Immature natural killer cell (primary cell): ENCODE measurements around the gene H2AZ2. TPM values are rescaled to one million over a fixed set of nuclear protein-coding genes. Genes with fewer than 3 reads are reported as not detected.
A peak's percentile ranks its signal among the peaks of the same experiment; 100 is the strongest.
"Not testable (repeated sequence)": the region's sequence is repeated elsewhere in the genome, so short reads cannot be mapped to it uniquely, and the experiment has no call there.

Source experiments
- DNase-seq, 3 donors: peaks; one replicate each; pipeline ENCODE4 v3.0.0; 2022; ENCODE audit warnings: mixed read lengths in 1 of 3
- H3K27ac Mint-ChIP-seq, 6 donors: one replicate each; pipeline ENCODE4 v1.8.0; 2020; ENCODE audit warnings: mixed read lengths in 6 of 6, mild to moderate bottlenecking in 5 of 6, inconsistent platforms in 4 of 6, moderate library complexity in 3 of 6
- H3K27me3 Mint-ChIP-seq, 3 donors: one replicate each; pipeline ENCODE4 v1.8.0; 2020 to 2021; ENCODE audit warnings: low read depth in 3 of 3, mild to moderate bottlenecking in 3 of 3, mixed read lengths in 3 of 3, moderate library complexity in 3 of 3, inconsistent platforms in 1 of 3
- H3K36me3 Mint-ChIP-seq, 3 donors: one replicate each; pipeline ENCODE4 v1.8.0; 2020; ENCODE audit warnings: mixed read lengths in 3 of 3, inconsistent platforms in 2 of 3, mild to moderate bottlenecking in 2 of 3
- H3K4me1 Mint-ChIP-seq, 2 donors: one replicate each; pipeline ENCODE4 v1.8.0; 2020; ENCODE audit warnings: inconsistent platforms in 2 of 2, mild to moderate bottlenecking in 2 of 2, mixed read lengths in 2 of 2, moderate library complexity in 1 of 2
- H3K4me3 Mint-ChIP-seq, 5 donors: one replicate each; pipeline ENCODE4 v1.8.0; 2020; ENCODE audit warnings: mild to moderate bottlenecking in 5 of 5, mixed read lengths in 5 of 5, inconsistent platforms in 3 of 5, moderate library complexity in 3 of 5
- H3K9me3 Mint-ChIP-seq, 6 donors: one replicate each; pipeline ENCODE4 v1.8.0; 2020; ENCODE audit warnings: mild to moderate bottlenecking in 6 of 6, mixed read lengths in 6 of 6, inconsistent platforms in 4 of 6, moderate library complexity in 3 of 6
- polyA plus RNA-seq, 3 donors: library from polyadenylated mRNA; unstranded; fragments of 300-500 nt; fragmentation: Illumina TruSeq; gene quantifications; one replicate each; pipeline ENCODE4 v1.2.3, GENCODE V29; 2021

The H2AZ2 gene
- polyA plus RNA-seq, 3 donors from 2014 or later: 237 to 262 (median 254) TPM

GRCh38 chr7:44797329-44798258 is 50.3 kb downstream of the H2AZ2 start:
- Mint-ChIP-seq H3K27ac (peak overlapping the region; percentile 95 to 99 (median 96)), H3K4me1 (peaks cover 37 to 55% of the 10 kb centered on the region in 2 donors), H3K9me3 (no peaks in the 10 kb centered on the region), H3K27me3 (peaks cover 17 to 21% (median 18%) of the 10 kb centered on the region in 3 donors), H3K4me3 (peak overlapping the region; percentile 94 to 99 (median 95)), H3K36me3 (peaks cover 18 to 28% (median 24%) of the 10 kb centered on the region in 3 donors)
- peak; percentile 81 to 85 (median 85) for DNase-seq

DNA sequence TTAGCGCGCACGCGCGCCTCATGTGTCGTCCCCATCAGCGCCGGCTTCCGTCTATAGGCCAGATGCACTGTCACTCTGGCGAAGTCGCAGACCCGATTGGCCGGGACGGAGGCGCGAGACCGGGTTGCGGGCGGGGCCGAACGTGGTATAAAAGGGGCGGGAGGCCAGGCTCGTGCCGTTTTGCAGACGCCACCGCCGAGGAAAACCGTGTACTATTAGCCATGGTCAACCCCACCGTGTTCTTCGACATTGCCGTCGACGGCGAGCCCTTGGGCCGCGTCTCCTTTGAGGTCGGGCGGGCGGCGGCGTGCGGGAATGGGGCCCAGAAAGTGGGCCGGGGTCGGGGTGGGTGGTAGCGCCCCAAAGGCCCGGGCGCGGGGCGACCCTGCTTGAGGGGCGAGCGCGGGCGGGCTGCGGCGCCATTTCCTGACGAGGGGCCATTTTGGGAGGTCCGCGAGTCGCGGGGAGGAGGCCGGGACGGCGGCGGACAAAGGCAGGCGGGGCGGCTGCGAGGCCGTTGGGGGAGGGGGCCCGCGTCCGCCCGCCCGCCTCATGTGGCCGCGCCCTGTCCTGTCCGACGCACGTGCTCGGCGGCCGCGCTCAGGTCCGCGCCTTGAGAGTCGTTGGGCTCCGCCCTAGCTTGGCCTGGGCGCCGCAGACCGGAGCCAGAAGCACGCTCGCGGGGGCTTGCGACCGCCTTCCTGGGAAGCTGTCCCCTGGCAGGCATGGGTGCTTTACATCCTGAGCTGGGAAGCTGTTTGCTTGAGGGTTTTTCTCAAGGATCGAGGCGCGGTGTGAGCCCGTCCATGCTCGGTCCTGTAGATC is 51.2 kb downstream of the H2AZ2 start, which contains the start of gene PPIA:
Gene PPIA, plus strand, starts transcription at position 178 of the 825 bp plus-strand sequence. Its CDS starts 44 bp downstream, at position 222.
- no peaks in the 10 kb centered on the region for H3K9me3 Mint-ChIP-seq
- peaks cover 18 to 22% (median 21%) of the 10 kb centered on the region in 3 donors for H3K36me3 Mint-ChIP-seq
- peaks cover 35 to 46% of the 10 kb centered on the region in 2 donors for H3K4me1 Mint-ChIP-seq
- H3K27ac Mint-ChIP-seq: peak within 1 kb of the TSS; percentile 95 to 99 (median 96)
- DNase-seq: peak; percentile 98 to 99 (median 99)
- H3K27me3 Mint-ChIP-seq: peaks cover 17 to 21% (median 18%) of the 10 kb centered on the region in 3 donors
- H3K4me3 Mint-ChIP-seq: peak within 1 kb of the TSS; percentile 94 to 99 (median 95)

DNA sequence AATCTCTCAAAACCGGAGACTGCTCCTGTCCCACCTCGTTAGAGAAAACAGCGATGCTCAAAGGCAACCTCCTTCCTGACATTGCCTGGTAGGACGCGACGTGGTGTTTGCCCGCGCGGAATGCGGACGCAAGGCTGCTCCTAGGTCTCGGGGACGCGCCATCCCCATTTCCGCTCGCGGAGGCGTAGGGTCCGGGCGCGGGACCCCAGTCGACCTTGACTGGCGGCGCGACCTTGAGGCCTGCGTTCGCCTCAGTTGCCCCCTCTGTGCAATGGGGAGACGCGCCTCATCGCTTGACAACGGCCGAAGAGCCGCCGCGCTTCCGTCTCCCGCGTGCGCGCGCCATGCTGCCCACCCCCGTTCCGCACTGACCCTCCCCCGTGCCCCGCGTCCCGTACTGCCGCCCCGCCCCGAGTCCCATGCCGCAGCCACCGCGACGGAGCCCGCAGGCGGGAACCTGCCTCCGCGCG is 51.8 kb downstream of the H2AZ2 start:
- Mint-ChIP-seq H3K9me3 (no peaks in the 10 kb centered on the region), H3K27ac (peak overlapping the region; percentile 89 to 99 (median 96)), H3K4me1 (peaks cover 31 to 40% of the 10 kb centered on the region in 2 donors), H3K27me3 (peaks cover 15 to 21% (median 17%) of the 10 kb centered on the region in 3 donors), H3K4me3 (peak overlapping the region; percentile 94 to 99 (median 95)), H3K36me3 (peaks cover 15 to 16% (median 15%) of the 10 kb centered on the region in 3 donors)
- DNase-seq: no peak

GRCh38 chr7:44794331-44794730 is 53.6 kb downstream of the H2AZ2 start:
- H3K4me1 Mint-ChIP-seq: peaks cover 20 to 24% of the 10 kb centered on the region in 2 donors
- H3K9me3 Mint-ChIP-seq: no peaks in the 10 kb centered on the region
- H3K27ac Mint-ChIP-seq: peak overlapping the region in 1 of 6 donors; percentile 40
- no peak for DNase-seq
- H3K4me3 Mint-ChIP-seq: peak overlapping the region in 1 of 5 donors; percentile 21
- peaks cover 14 to 21% (median 17%) of the 10 kb centered on the region in 3 donors for H3K27me3 Mint-ChIP-seq
- H3K36me3 Mint-ChIP-seq: peaks cover 0 to 8% (median 8%) of the 10 kb centered on the region in 3 donors

DNA sequence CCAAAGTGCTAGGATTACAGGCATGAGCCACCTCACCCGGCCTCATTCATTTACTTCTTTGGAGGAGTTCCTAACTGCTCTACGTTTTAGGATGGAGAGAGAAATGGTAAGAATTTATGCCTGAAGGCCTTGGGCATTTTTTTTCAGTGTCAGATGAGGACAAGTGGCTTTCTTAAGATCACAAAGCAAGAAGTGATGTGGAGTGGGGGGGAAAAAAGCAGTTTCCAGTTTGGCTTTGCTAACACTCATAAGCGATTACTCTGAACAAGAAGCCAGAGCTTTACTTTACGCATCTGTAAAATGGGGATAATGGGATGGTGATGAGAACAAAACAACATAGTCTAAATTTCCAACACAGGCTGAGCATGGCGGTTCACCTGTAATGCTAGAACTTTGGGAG is 54.0 kb downstream of the H2AZ2 start:
- peaks cover 14 to 21% (median 17%) of the 10 kb centered on the region in 3 donors for H3K27me3 Mint-ChIP-seq
- DNase-seq: no peak
- H3K27ac Mint-ChIP-seq: peak overlapping the region in 1 of 6 donors; percentile 40
- peaks cover 0 to 8% (median 8%) of the 10 kb centered on the region in 3 donors for H3K36me3 Mint-ChIP-seq
- H3K4me3 Mint-ChIP-seq: peak overlapping the region in 3 of 5 donors; percentile 21 to 42 (median 36)
- H3K4me1 Mint-ChIP-seq: peaks cover 19 to 20% of the 10 kb centered on the region in 2 donors
- H3K9me3 Mint-ChIP-seq: no peaks in the 10 kb centered on the region

DNA sequence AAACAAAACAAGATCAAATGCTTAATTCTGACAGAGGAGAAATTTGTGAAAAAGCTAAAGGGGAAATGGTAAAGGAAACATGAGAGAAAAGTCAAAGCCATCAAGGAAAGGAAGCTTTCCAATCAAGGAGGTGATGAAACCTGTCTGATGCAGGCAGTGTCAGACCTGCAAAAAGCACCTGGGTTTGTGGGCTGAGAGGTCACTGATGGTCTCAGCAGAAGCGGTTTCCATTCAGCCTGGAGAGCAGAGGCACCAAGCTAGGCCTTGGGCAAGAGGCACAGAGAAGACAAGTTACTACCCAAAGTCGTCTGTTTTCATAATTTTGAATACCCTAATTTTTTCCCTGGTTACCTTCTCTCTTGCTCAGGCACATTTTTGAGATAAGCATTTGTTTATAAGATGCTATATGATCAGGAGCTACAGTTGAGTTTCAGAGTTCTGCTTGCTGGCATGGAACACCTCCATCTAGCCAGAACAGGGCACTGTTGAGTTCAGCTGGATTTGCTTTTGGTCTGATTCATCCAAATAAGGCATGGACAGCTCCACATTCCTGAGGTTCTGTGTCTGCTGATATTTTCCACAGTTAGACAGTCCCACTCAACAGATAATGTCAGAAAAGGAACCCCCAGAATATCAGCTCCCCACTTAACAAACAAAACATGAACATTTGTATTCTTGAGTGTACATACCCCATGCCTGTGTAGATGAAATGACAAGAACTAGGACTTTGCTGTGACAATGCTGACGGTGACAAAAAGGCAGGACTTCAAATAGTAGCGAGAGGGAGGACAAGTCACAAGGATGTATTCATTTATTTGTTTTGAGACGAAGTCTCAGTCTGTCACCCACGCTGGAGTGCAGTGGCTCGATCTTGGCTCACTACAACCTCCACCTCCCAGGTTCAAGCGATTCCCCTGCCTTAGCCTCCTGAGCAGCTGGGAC is 56.3 kb downstream of the H2AZ2 start:
- H3K36me3 Mint-ChIP-seq: peaks cover 0 to 8% (median 0%) of the 10 kb centered on the region in 3 donors
- H3K9me3 Mint-ChIP-seq: no peaks in the 10 kb centered on the region
- H3K27ac Mint-ChIP-seq: peak overlapping the region in 2 of 6 donors; percentile 19 to 56
- H3K27me3 Mint-ChIP-seq: peaks cover 6 to 9% (median 6%) of the 10 kb centered on the region in 3 donors
- no peaks in the 10 kb centered on the region for H3K4me1 Mint-ChIP-seq
- DNase-seq: no peak
- H3K4me3 Mint-ChIP-seq: no peak overlapping the region

GRCh38 chr7:44789990-44790389 is 57.9 kb downstream of the H2AZ2 start:
- H3K4me3 Mint-ChIP-seq: no peak overlapping the region
- DNase-seq: no peak
- H3K9me3 Mint-ChIP-seq: no peaks in the 10 kb centered on the region
- no peaks in the 10 kb centered on the region for H3K4me1 Mint-ChIP-seq
- no peak overlapping the region for H3K27ac Mint-ChIP-seq
- peaks cover 0 to 2% (median 0%) of the 10 kb centered on the region in 3 donors for H3K27me3 Mint-ChIP-seq
- H3K36me3 Mint-ChIP-seq: peaks cover 0 to 8% (median 0%) of the 10 kb centered on the region in 3 donors

DNA sequence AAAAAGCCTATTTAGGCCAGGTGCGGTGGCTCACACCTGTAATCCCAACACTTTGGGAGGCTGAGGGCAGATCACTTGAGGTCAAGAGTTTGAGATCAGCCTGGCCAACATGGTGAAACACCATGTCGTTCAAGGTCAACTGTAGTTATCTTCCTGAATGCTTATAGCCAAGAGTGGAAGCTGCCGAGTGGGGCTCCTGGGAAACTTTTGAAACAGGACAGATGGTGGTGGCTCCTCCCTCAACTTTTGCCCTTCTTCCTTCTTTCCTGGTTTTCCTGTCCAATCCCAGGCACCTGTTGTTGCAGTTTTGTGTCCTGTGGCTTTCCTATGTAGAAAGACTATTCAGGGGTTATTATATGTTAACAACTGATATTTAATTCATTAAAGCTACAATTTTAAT is 60.1 kb downstream of the H2AZ2 start:
- H3K36me3 Mint-ChIP-seq: peaks cover 6 to 13% (median 8%) of the 10 kb centered on the region in 3 donors
- H3K27me3 Mint-ChIP-seq: peaks cover 0 to 6% (median 3%) of the 10 kb centered on the region in 3 donors
- no peak overlapping the region for H3K27ac Mint-ChIP-seq
- DNase-seq: no peak
- no peak overlapping the region for H3K4me3 Mint-ChIP-seq
- no peaks in the 10 kb centered on the region for H3K4me1 Mint-ChIP-seq
- H3K9me3 Mint-ChIP-seq: peaks cover 0 to 11% (median 6%) of the 10 kb centered on the region in 6 donors

- H3K4me1 Mint-ChIP-seq: no peaks in the 10 kb centered on the region
- peaks cover 0 to 13% (median 10%) of the 10 kb centered on the region in 6 donors for H3K9me3 Mint-ChIP-seq
- no peak for DNase-seq
- peaks cover 6 to 13% (median 8%) of the 10 kb centered on the region in 3 donors for H3K36me3 Mint-ChIP-seq
- H3K27me3 Mint-ChIP-seq: peaks cover 0 to 6% (median 5%) of the 10 kb centered on the region in 3 donors
- no peak overlapping the region for H3K27ac Mint-ChIP-seq
- no peak overlapping the region for H3K4me3 Mint-ChIP-seq
These were observed 60.8 kb downstream of the H2AZ2 start for GRCh38 chr7:44787041-44787440.

- peaks cover 0 to 13% (median 10%) of the 10 kb centered on the region in 6 donors for H3K9me3 Mint-ChIP-seq
- not testable (repeated sequence) for DNase-seq, H3K27me3 Mint-ChIP-seq, H3K36me3 Mint-ChIP-seq, H3K4me1 Mint-ChIP-seq, H3K27ac Mint-ChIP-seq, H3K4me3 Mint-ChIP-seq
These were observed 62.7 kb downstream of the H2AZ2 start for GRCh38 chr7:44785218-44785617.

DNA sequence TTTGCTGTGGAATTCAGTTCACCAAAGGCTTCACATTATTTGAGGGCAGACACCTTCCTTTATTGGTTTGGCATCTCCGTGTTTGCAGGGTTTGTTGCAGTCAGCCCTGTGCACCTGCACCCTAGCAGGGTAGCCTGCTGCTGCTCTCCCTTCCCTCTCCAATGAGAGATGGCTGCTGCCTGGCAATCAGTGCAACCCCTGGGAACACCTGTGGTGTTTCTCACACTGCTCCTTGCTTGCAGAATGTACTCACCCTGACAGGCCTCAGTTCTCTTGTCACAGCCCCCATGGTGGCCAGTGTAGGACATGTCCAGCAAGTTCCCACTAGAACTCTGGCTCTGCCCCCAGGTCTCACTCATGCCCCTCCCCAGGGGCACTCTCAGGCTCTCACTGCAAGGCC is 63.5 kb downstream of the H2AZ2 start:
- Mint-ChIP-seq H3K27me3 (peaks cover 2 to 6% (median 5%) of the 10 kb centered on the region in 3 donors), H3K4me3 (no peak overlapping the region), H3K4me1 (no peaks in the 10 kb centered on the region), H3K27ac (no peak overlapping the region), H3K36me3 (peaks cover 5 to 8% (median 6%) of the 10 kb centered on the region in 3 donors), H3K9me3 (peaks cover 0 to 13% (median 10%) of the 10 kb centered on the region in 6 donors)
- DNase-seq: no peak

DNA sequence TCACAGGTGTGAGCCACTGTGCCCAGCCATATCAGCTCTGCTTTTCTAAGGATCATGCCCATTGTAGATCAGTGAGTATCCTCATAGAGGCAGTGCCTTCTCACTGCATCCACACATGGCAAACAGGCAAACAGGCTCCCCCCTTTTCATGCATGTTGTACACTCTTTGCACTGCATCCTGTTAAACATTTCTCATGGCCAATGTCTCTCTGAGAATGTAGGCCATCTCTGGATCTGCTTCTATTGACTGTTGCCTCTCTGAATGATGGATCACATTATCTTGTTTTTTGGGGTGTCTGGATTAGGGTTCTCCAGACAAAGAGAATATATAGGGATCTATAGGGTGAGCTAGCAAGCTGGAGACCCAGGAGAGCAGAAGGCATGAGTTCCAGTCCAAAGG is 64.5 kb downstream of the H2AZ2 start:
- Mint-ChIP-seq H3K27me3 (peaks cover 2 to 9% (median 5%) of the 10 kb centered on the region in 3 donors), H3K36me3 (peaks cover 6 to 9% (median 8%) of the 10 kb centered on the region in 3 donors), H3K4me3 (no peak overlapping the region), H3K4me1 (no peaks in the 10 kb centered on the region), H3K27ac (no peak overlapping the region), H3K9me3 (peaks cover 0 to 13% (median 10%) of the 10 kb centered on the region in 6 donors)
- DNase-seq: no peak
